DOHH2 (cell line): ENCODE results near the gene FARS2.

Source experiments
- CTCF ChIP-seq: fragments of 200-600 bp; sonication (generic); IDR thresholded peaks from one replicate; pipeline ENCODE4 v1.5.1; 2014; ENCODE audit warnings: antibody characterized with exemption, mild to moderate bottlenecking, low read depth, low read length; ENCODE audit not compliant: poor library complexity, severe bottlenecking
- EZH2phosphoT487 ChIP-seq: fragments of 200-600 bp; sonication (generic); IDR thresholded peaks from 2 replicates; pipeline ENCODE4 v1.6.1; 2017; ENCODE audit warnings: borderline replicate concordance, mild to moderate bottlenecking, antibody characterized with exemption, low read length, moderate library complexity, mixed read lengths

DNA sequence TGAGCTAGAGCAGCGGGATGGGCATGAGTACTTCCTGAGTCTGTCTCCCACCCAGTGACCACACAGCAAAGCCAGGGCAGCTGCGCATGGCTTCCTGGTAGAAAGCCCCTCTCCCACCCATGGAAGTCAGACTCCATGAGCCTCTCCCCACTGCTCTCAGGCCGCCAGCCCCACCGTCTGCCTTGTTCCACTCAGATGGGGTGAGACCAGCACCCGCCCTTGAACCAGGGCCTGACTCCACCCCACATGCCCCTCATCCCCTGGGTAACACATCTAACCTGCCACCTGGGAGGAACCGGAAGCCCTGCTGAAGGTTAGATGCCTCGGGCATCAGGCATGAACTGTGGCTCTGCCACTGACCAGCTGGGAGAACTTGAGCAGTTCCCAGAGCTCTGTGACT lies 517.6 kb downstream of the FARS2 start:
- TF ChIP-seq CTCF (no peak), EZH2phosphoT487 (no peak)
